ENCODE data around the gene MPC1.

The MPC1 gene

GRCh38 chr6:166342349-166343149, 40.2 kb downstream of the MPC1 start, which contains the start of gene SFT2D1:
Gene SFT2D1, minus strand, starts transcription at chr6:166342545. Its CDS starts 64 bp downstream, at chr6:166342481.
- DNase-seq: peak; percentile 13

GRCh38 chr6:166341977-166342348, 40.8 kb downstream of the MPC1 start:
- no peak for DNase-seq

- no peak for DNase-seq
Measured at GRCh38 chr6:166341464-166341863, 41.3 kb downstream of the MPC1 start.

- DNase-seq: no peak
Measured at GRCh38 chr6:166338854-166339253, 43.9 kb downstream of the MPC1 start.

GRCh38 chr6:166336847-166337246, 45.9 kb downstream of the MPC1 start:
- no peak for DNase-seq

GRCh38 chr6:166335378-166336302, 47.1 kb downstream of the MPC1 start:
- no peak for DNase-seq

- no peak for DNase-seq
Measured at GRCh38 chr6:166334878-166335277, 47.9 kb downstream of the MPC1 start.

- no peak for DNase-seq
Measured at GRCh38 chr6:166333172-166333995, 49.4 kb downstream of the MPC1 start.

GRCh38 chr6:166331503-166332415, 51.0 kb downstream of the MPC1 start:
- DNase-seq: no peak

- no peak for DNase-seq
Measured at GRCh38 chr6:166330612-166331011, 52.1 kb downstream of the MPC1 start.

- no peak for DNase-seq
Measured at GRCh38 chr6:166325383-166326042, 57.2 kb downstream of the MPC1 start.

- no peak for DNase-seq
Measured at GRCh38 chr6:166323395-166323794, 59.3 kb downstream of the MPC1 start.

- DNase-seq: peak; percentile 7
Measured at GRCh38 chr6:166318649-166319600, 63.8 kb downstream of the MPC1 start.

- no peak for DNase-seq
Measured at GRCh38 chr6:166318227-166318626, 64.5 kb downstream of the MPC1 start.

- DNase-seq: no peak
Measured at GRCh38 chr6:166317261-166318212, 65.2 kb downstream of the MPC1 start.

GRCh38 chr6:166315436-166315835, 67.3 kb downstream of the MPC1 start:
- no peak for DNase-seq

Data from DMS153 (cell line).